GM18909 (cell line): ENCODE results near the gene KCNQ4.

Experiments used
- ATAC-seq: cut with Tn5 transposase; IDR thresholded peaks from one replicate; pipeline ENCODE4 v1.9.1; 2021; ENCODE audit warnings: mild to moderate bottlenecking; ENCODE audit not compliant: unreplicated experiment, poor library complexity

KCNQ4 gene

GRCh38 chr1:40753142-40753882 is 30.3 kb upstream of the KCNQ4 start:
- no peak for ATAC-seq

GRCh38 chr1:40754201-40754600 is 29.4 kb upstream of the KCNQ4 start:
- ATAC-seq: no peak

- no peak for ATAC-seq
Observed at GRCh38 chr1:40755067-40755466, 28.5 kb upstream of the KCNQ4 start.

- no peak for ATAC-seq
Observed at GRCh38 chr1:40756523-40756922, 27.1 kb upstream of the KCNQ4 start.

GRCh38 chr1:40757084-40757483 is 26.5 kb upstream of the KCNQ4 start:
- ATAC-seq: no peak

GRCh38 chr1:40758004-40758403 is 25.6 kb upstream of the KCNQ4 start:
- no peak for ATAC-seq

- no peak for ATAC-seq
Observed at GRCh38 chr1:40758578-40759343, 24.8 kb upstream of the KCNQ4 start.

GRCh38 chr1:40760984-40761383 is 22.6 kb upstream of the KCNQ4 start:
- no peak for ATAC-seq

- ATAC-seq: no peak
Observed at GRCh38 chr1:40762144-40762923, 21.3 kb upstream of the KCNQ4 start.

- ATAC-seq: peak; percentile 39
Observed at GRCh38 chr1:40763742-40764532, 19.6 kb upstream of the KCNQ4 start.

GRCh38 chr1:40764981-40765380 is 18.6 kb upstream of the KCNQ4 start:
- no peak for ATAC-seq

GRCh38 chr1:40766017-40766416 is 17.6 kb upstream of the KCNQ4 start:
- ATAC-seq: no peak

GRCh38 chr1:40766560-40766959 is 17.0 kb upstream of the KCNQ4 start:
- ATAC-seq: no peak

GRCh38 chr1:40768146-40768990 is 15.2 kb upstream of the KCNQ4 start:
- no peak for ATAC-seq

GRCh38 chr1:40769815-40770214 is 13.8 kb upstream of the KCNQ4 start:
- ATAC-seq: no peak

GRCh38 chr1:40770296-40771070 is 13.1 kb upstream of the KCNQ4 start:
- ATAC-seq: no peak

GRCh38 chr1:40772146-40772955 is 11.2 kb upstream of the KCNQ4 start:
- ATAC-seq: no peak

- no peak for ATAC-seq
Observed at GRCh38 chr1:40773748-40774265, 9.8 kb upstream of the KCNQ4 start.
